Activated T-helper 2 cell treated with anti-CD3 and anti-CD28 coated beads, Interferon-gamma antibody, Interleukin-2, Interleukin-4, amounts not matched to agents 10 μg/mL and 5 μg/mL and 100 μg/mL, durations not matched to agents 14 hours and 24 hours and 36 hours (primary cell): Measurements from ENCODE around the gene EBF3. TPM values are rescaled to one million over a fixed set of nuclear protein-coding genes. Genes with fewer than 3 reads are reported as not detected.
A peak's percentile ranks its signal among the peaks of the same experiment; 100 is the strongest.

Experiments used
- DNase-seq: peaks from one replicate; pipeline ENCODE4 v3.0.0; 2021; ENCODE audit warnings: low spot score
- H3K27ac Mint-ChIP-seq: one replicate; pipeline ENCODE4 v1.8.0; 2021; ENCODE audit warnings: mixed read lengths
- H3K27me3 Mint-ChIP-seq: one replicate; pipeline ENCODE4 v1.8.0; 2021; ENCODE audit warnings: low read depth, mixed read lengths
- H3K36me3 Mint-ChIP-seq: one replicate; pipeline ENCODE4 v1.8.0; 2021; ENCODE audit warnings: low read depth, mixed read lengths
- H3K4me1 Mint-ChIP-seq: one replicate; pipeline ENCODE4 v1.8.0; 2021; ENCODE audit warnings: low read depth, mixed read lengths
- H3K4me3 Mint-ChIP-seq: one replicate; pipeline ENCODE4 v1.8.0; 2021; ENCODE audit warnings: low read depth, mild to moderate bottlenecking, moderate library complexity, mixed read lengths
- H3K9me3 Mint-ChIP-seq: one replicate; pipeline ENCODE4 v1.8.0; 2021; ENCODE audit warnings: mixed read lengths
- intact Hi-C: fragments of 100-400 bp; cut with micrococcal nuclease; formaldehyde crosslinking; loops from one replicate; pipeline ENCODE4 v1.15.1; 2023
- total RNA-seq: library from RNA; stranded (reverse); gene quantifications from 2 replicates; pipeline ENCODE4 v1.2.3, GENCODE V29; 2022

The EBF3 gene, protein sequence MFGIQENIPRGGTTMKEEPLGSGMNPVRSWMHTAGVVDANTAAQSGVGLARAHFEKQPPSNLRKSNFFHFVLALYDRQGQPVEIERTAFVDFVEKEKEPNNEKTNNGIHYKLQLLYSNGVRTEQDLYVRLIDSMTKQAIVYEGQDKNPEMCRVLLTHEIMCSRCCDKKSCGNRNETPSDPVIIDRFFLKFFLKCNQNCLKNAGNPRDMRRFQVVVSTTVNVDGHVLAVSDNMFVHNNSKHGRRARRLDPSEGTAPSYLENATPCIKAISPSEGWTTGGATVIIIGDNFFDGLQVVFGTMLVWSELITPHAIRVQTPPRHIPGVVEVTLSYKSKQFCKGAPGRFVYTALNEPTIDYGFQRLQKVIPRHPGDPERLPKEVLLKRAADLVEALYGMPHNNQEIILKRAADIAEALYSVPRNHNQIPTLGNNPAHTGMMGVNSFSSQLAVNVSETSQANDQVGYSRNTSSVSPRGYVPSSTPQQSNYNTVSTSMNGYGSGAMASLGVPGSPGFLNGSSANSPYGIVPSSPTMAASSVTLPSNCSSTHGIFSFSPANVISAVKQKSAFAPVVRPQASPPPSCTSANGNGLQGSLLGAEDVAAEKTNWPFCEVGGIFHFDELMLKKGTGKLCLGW
- total RNA-seq = not detected in 2 replicates

DNA sequence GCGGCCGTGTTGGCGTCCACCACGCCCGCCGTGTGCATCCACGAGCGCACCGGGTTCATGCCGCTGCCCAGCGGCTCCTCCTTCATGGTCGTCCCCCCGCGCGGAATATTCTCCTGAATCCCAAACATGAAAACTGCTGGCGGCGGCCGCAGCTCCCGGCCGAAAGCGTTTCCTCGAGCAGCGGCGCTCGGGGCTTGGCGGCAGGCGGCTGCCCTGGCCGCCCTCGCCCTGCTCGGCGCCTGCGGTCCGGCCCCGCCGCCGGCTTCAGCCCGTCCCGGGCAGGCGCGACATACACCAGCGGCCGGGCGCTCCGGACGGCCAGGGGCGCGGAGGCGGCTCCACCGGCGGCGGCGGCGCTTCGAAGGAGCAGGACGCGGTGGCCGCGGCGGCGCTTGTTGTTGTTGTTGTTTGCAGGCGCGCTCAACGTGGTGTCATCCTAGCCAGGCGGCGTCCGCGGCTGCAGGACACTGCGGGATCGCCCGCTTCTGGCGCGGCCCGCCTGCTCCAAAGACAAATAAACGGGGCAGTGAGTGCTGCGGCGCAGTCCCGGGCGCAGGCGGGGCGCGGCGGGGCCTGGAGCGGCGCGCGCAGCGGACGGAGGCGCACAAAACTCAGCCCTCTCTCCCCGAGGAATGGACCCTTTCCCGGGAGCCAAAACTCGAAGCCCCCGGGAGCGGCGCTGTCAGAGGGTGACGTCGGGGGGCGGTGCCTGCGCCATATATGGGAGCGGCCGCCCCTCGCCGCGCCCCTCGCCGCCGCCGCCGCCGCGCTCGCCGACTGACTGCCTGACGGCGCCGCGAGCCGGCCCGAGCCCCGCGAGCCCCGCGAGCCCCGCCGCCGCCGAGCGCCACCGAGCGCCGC is at the start of gene EBF3:
EBF3 (minus strand) TSS at position 634 of the 861 bp plus-strand sequence; CDS start at position 128, 506 bp downstream.
- intact Hi-C loops = loop anchor here (5.0 kb wide), 1 partner anchor 932 kb away; no protein-coding TSS in a partner anchor
- H3K4me1 Mint-ChIP-seq = peaks cover 3% of the 10 kb centered on the region
- H3K36me3 Mint-ChIP-seq = peaks cover 2% of the 10 kb centered on the region
- H3K4me3 Mint-ChIP-seq = peak within 1 kb of the TSS; percentile 60
- DNase-seq = no peak
- peaks cover 60% of the 10 kb centered on the region for H3K27me3 Mint-ChIP-seq
- H3K9me3 Mint-ChIP-seq = peaks cover 5% of the 10 kb centered on the region
- H3K27ac Mint-ChIP-seq = peak within 1 kb of the TSS; percentile 49

- H3K4me3 Mint-ChIP-seq = no peak overlapping the region
These were observed 49.5 kb upstream of the EBF3 start for GRCh38 chr10:130013335-130014262.

DNA sequence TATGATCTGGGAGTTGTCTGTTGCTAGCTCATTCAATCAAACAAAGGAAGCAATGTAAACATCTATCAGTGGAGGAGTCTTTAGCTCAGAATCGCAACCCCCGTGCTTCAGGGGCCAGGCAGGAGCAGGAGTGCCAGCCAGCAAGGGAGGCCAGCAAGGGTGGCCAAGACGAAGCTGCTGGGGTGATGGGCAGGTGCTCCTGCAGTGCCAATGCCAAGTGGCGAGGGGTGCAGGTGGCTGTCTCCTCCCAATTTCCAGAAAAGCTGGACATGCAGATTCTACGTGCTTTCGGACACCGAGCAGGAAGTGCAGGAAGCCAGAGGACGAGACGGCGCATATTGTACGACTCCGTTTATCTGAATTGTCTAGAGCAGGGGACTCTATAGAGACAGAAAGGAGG is 48.1 kb upstream of the EBF3 start:
- no peak for DNase-seq
- Mint-ChIP-seq H3K27ac (no peak overlapping the region), H3K9me3 (no peaks in the 10 kb centered on the region), H3K4me1 (no peaks in the 10 kb centered on the region), H3K4me3 (no peak overlapping the region), H3K36me3 (no peaks in the 10 kb centered on the region), H3K27me3 (peaks cover 4% of the 10 kb centered on the region)
- intact Hi-C loops = no loop called here

More at GRCh38 chr10:130013335-130014262, 49.5 kb upstream of the EBF3 start:
- Mint-ChIP-seq H3K27ac (no peak overlapping the region), H3K9me3 (no peaks in the 10 kb centered on the region), H3K4me1 (peaks cover 5% of the 10 kb centered on the region), H3K27me3 (no peaks in the 10 kb centered on the region), H3K36me3 (no peaks in the 10 kb centered on the region)
- intact Hi-C loops = no loop called here
- DNase-seq = no peak

DNA sequence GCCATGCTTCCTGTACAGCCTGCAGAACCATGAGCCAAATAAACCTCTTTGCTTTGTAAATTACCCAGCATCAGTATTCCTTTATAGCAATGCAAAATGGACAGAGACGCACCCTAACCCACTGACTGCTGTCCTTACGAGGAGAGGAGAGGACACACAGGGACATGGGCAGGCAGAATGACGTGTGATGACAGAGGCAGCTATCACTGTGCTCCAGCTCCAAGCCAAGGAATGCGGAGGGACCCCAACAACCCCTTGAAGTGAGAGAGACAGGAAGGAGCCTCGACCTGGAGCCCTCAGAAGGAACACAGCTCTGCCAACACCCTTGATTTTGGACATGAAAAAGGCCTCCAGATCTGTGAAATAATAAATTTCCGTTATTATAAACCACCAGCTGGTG is 46.6 kb upstream of the EBF3 start:
- Mint-ChIP-seq H3K36me3 (no peaks in the 10 kb centered on the region), H3K4me3 (no peak overlapping the region), H3K9me3 (no peaks in the 10 kb centered on the region), H3K27ac (no peak overlapping the region), H3K27me3 (peaks cover 9% of the 10 kb centered on the region), H3K4me1 (no peaks in the 10 kb centered on the region)
- no peak for DNase-seq
- intact Hi-C loops = no loop called here

- Mint-ChIP-seq H3K36me3 (no peaks in the 10 kb centered on the region), H3K4me3 (no peak overlapping the region), H3K4me1 (no peaks in the 10 kb centered on the region), H3K27ac (no peak overlapping the region), H3K9me3 (no peaks in the 10 kb centered on the region), H3K27me3 (peaks cover 12% of the 10 kb centered on the region)
- no peak for DNase-seq
- intact Hi-C loops = no loop called here
These were observed 45.2 kb upstream of the EBF3 start for GRCh38 chr10:130009228-130009627.

GRCh38 chr10:130003787-130004613 is 39.9 kb upstream of the EBF3 start:
- H3K36me3 Mint-ChIP-seq = no peaks in the 10 kb centered on the region
- intact Hi-C loops = no loop called here
- no peak for DNase-seq
- peaks cover 14% of the 10 kb centered on the region for H3K27me3 Mint-ChIP-seq
- no peak overlapping the region for H3K27ac Mint-ChIP-seq
- H3K4me3 Mint-ChIP-seq = no peak overlapping the region
- H3K9me3 Mint-ChIP-seq = no peaks in the 10 kb centered on the region
- H3K4me1 Mint-ChIP-seq = no peaks in the 10 kb centered on the region

DNA sequence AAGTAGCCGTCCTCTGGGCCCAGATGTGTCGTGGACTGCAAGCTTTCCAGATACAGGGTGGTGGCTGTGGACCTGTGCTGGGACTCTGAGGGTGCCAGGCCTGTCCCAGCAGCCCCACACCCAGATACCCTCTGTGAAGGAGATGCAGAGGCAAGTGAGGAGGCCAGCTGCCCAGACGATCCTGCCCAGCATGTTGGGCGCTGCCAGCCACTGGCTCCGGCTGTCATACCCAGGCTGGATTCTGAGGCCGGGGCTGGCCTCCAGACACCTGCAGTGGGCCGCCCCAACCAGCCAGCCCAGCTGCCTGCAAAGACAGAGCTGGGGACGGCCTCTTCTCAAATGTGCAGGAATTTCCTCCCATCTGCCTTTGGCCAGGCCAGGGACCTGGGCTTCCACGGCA is 39.1 kb upstream of the EBF3 start:
- DNase-seq = no peak
- H3K27me3 Mint-ChIP-seq = peaks cover 14% of the 10 kb centered on the region
- intact Hi-C loops = no loop called here
- H3K36me3 Mint-ChIP-seq = no peaks in the 10 kb centered on the region
- H3K9me3 Mint-ChIP-seq = no peaks in the 10 kb centered on the region
- H3K27ac Mint-ChIP-seq = no peak overlapping the region
- no peak overlapping the region for H3K4me3 Mint-ChIP-seq
- H3K4me1 Mint-ChIP-seq = no peaks in the 10 kb centered on the region

DNA sequence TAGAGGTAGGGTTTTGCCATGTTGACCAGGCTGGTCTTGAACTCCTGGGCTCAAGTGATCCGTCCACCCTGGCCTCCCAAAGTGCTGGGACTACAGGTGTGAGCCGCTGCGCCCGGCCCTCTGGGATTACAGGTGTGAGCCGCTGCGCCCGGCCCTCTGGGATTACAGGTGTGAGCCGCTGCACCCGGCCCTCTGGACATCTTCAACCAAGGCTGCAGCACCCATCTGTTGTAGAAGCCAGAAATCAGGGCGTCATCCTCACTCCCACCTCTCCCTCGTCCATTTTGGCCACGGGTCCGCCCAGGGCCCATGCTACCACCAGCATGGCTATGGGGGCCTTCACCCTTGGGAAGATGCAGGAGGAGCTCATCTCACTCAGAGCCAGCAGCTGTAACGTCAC is 38.5 kb upstream of the EBF3 start:
- no peaks in the 10 kb centered on the region for H3K9me3 Mint-ChIP-seq
- no peaks in the 10 kb centered on the region for H3K36me3 Mint-ChIP-seq
- intact Hi-C loops = no loop called here
- H3K4me1 Mint-ChIP-seq = no peaks in the 10 kb centered on the region
- H3K27ac Mint-ChIP-seq = no peak overlapping the region
- no peak for DNase-seq
- no peak overlapping the region for H3K4me3 Mint-ChIP-seq
- H3K27me3 Mint-ChIP-seq = peaks cover 13% of the 10 kb centered on the region

DNA sequence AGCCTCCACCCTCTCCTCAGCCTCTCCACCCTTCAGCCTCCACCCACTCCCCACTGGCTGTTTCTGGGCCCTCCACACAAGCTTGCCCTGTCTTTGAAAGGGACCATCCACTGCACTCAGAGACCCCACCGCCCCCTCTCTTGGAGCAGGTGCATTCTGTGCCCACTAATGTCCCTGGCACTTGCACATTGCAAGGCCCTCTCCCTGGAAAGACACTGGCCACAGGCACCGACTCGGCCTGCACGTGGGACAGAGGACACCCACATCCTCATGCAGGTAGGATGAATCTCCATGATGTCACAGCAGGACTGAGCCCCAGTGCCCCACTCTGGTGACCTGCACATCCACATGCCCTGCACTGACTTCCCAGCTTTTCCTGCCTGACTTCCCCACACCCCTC is 36.8 kb upstream of the EBF3 start:
- no peak for DNase-seq
- H3K4me1 Mint-ChIP-seq = no peaks in the 10 kb centered on the region
- no peak overlapping the region for H3K4me3 Mint-ChIP-seq
- H3K36me3 Mint-ChIP-seq = no peaks in the 10 kb centered on the region
- H3K9me3 Mint-ChIP-seq = no peaks in the 10 kb centered on the region
- no peak overlapping the region for H3K27ac Mint-ChIP-seq
- intact Hi-C loops = no loop called here
- peaks cover 8% of the 10 kb centered on the region for H3K27me3 Mint-ChIP-seq

DNA sequence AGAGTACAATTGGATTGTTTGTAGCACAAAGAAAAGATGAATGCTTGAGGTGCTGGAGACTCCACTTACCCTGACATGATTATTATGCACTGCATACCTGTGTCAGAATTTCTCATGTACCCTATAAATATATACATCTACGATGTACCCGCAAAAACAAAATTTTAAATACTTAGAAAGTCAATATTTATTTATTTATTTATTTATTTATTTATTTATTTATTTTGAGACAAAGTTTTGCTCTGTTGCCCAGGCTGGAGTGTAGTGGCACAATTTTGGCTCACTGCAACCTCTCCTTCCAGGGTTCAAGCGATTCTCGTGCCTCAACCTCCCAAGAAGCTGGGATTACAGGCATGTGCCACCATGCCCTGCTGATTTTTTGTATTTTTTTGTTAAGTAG is 35.1 kb upstream of the EBF3 start:
- no peaks in the 10 kb centered on the region for H3K4me1 Mint-ChIP-seq
- peaks cover 14% of the 10 kb centered on the region for H3K27me3 Mint-ChIP-seq
- no peak overlapping the region for H3K27ac Mint-ChIP-seq
- H3K9me3 Mint-ChIP-seq = no peaks in the 10 kb centered on the region
- H3K4me3 Mint-ChIP-seq = no peak overlapping the region
- no peak for DNase-seq
- H3K36me3 Mint-ChIP-seq = no peaks in the 10 kb centered on the region
- intact Hi-C loops = no loop called here

- no peak for DNase-seq
- Mint-ChIP-seq H3K27ac (no peak overlapping the region), H3K27me3 (peaks cover 18% of the 10 kb centered on the region), H3K4me3 (no peak overlapping the region), H3K4me1 (no peaks in the 10 kb centered on the region), H3K36me3 (no peaks in the 10 kb centered on the region), H3K9me3 (no peaks in the 10 kb centered on the region)
- intact Hi-C loops = no loop called here
These were observed 29.5 kb upstream of the EBF3 start for GRCh38 chr10:129993621-129994020.
